NCI-H82 (cell line): ENCODE data around the gene CSE1L.
"Not testable (repeated sequence)": the region's sequence is repeated elsewhere in the genome, so short reads cannot be mapped to it uniquely, and the experiment has no call there.

Experiments used
- DNase-seq: peaks from one replicate; lab custom pipeline; 2025; lab: John Stamatoyannopoulos, UW

The CSE1L gene

GRCh38 chr20:49132995-49133478 is 86.9 kb downstream of the CSE1L start:
- peak; percentile 77 for DNase-seq

DNA sequence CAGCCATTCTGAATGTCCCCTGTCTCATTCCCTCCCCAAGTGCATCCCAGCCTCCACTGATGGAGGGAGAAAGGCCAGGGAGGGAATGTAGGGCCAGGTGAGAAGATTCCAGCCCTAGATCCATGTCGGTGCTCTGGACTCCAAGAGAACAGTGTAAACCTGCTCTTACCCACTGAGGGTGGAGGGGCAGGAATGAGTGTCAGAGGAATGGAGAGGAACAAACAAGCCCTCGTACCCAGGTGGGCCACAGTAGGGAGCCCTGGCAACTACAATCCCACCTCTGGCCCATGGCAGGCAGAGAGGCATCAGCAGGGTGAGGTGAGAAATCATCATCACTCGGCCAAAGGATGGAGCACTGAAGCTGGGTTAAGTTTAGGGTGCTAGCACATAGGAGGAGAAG is 87.5 kb downstream of the CSE1L start:
- no peak for DNase-seq

- DNase-seq, result not testable (repeated sequence)
These were observed 88.7 kb downstream of the CSE1L start for GRCh38 chr20:49134797-49135196.

DNA sequence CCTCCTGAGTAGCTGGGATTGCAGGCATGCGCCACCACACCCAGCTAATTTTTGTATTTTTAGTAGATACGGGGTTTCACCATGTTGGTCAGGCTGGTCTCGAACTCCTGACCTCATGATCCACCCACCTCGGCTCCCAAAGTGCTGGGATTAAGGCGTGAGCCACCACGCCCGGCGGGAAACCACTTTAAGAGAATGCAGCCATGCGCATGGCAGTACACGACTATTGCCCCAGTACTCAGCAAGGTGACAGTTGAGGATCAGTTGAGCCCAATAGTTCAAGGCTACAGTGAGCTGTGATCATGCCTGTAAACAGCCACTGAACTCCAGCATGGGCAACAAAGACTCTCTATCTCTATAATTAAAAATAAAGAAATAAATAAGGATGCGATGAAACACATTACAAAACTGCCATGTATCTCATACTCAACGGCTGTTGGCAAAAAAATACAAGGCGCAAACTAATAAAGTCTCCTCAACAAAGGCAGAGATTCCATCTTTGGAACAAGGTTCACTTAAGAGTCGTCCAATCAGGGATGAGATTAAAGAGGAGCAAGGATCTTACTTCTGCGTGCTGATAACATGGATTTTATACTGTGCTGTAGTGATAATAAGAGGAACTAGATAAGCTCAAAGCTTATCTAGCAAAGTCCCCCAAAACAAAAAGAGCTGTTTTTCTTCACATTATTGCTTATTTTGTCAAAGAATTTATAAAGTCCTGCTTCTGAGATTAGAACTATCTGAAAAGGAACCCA is 90.9 kb downstream of the CSE1L start:
- DNase-seq, result no peak

DNA sequence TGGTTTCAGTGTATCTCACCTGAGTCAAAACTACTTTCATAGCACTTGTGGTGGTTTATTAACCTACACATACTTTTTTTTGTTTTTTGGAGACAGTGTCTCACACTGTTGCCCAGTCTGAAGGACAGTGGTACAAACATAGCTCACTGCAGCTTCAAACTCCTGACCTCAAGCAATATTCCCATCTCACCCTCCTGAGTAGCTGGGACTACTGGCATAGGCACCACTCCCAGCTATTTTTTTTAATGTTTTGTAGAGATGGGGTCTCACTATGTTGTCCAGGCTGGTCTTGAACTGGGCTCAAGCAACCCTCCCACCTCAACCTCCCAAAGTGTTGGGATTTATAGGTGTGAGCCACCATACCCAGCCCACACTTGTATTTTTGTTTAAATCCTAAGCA is 92.3 kb downstream of the CSE1L start:
- no peak for DNase-seq

DNA sequence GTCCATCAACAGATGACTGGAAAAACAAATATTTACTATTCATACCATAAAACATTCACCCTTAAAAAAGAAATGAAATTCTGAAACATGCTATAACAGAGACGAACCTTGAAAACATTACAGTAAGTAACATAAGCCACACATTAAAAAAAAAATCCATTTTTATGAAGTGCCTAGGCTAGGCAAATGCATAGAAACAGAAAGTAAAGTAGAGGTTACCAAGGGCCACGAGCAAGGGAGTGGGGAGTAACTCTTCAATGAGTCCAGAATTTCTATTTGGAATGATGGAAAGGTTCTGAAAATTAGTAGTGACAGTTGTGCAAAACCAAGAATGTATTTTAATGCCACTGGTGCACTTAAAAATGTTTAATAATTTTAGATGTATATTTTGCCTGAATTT is 94.3 kb downstream of the CSE1L start:
- no peak for DNase-seq

GRCh38 chr20:49140834-49141233 is 94.7 kb downstream of the CSE1L start:
- DNase-seq, result no peak
